Astrocyte of the spinal cord (primary cell): ENCODE data around the gene PLEKHG2.

ENCODE experiments used
- DNase-seq: peaks from one replicate; pipeline ENCODE4 v3.0.0; 2011; ENCODE audit warnings: low read depth, low spot score
- H3K4me3 ChIP-seq: 2 replicates; pipeline ENCODE4 v1.5.1; 2011; ENCODE audit warnings: low read depth, mild to moderate bottlenecking, low read length, moderate library complexity
- in situ Hi-C: cut with HindIII; loops from 2 replicates; pipeline ENCODE4 v1.10.0; 2017; ENCODE audit warnings: low sequenced_read_pairs
- TF ChIP-seq, protein P1 (sequence below): IDR thresholded peaks from 2 replicates; pipeline ENCODE4 v1.5.1; 2012; ENCODE audit warnings: low read depth, mild to moderate bottlenecking, low read length, inconsistent platforms

PLEKHG2 gene

DNA sequence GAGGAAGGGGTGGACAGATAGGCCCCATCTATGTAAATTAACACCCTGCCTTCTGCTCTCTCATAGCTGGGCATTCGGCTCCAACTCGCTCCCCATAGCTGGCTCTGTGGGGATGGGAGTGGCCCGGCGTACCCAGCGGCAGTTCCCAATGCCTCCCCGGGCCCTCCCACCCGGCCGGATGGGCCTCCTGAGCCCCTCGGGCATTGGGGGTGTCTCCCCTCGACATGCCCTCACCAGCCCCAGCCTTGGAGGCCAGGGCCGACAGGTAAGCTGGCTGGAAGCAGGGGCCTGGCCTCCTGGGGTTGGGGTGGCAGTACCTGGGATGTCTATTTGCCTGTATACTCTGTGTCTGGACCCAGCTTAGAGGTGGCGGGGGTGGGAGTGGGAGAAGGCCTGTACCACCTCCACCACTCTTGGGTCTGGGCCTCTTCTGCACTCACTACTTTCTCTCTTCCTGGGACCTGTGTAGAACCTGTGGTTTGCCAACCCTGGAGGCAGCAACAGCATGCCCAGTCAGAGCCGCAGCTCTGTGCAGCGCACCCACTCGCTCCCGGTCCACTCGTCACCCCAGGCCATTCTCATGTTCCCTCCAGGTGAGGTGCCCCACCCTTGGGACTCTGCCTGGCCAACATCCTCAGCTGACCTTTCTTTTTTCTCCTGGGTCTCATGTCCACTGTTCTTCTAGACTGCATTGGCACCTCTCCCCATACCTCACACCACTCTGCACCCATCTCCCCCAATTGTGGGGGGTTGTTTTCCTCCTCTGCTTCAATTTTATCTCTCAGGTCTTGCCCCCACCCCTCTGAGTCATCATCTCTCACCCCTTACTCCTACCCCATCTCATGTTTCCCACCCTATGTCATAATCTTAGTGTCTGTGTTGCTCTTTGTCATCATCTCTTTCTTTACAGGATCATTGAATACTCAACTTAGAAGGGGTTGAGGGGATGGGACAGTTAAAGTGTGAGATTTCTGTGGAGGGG is 31.7 kb upstream of the PLEKHG2 start:
- H3K4me3 ChIP-seq = no peak overlapping the region
- DNase-seq = no peak
- TF ChIP-seq, protein P1, sequence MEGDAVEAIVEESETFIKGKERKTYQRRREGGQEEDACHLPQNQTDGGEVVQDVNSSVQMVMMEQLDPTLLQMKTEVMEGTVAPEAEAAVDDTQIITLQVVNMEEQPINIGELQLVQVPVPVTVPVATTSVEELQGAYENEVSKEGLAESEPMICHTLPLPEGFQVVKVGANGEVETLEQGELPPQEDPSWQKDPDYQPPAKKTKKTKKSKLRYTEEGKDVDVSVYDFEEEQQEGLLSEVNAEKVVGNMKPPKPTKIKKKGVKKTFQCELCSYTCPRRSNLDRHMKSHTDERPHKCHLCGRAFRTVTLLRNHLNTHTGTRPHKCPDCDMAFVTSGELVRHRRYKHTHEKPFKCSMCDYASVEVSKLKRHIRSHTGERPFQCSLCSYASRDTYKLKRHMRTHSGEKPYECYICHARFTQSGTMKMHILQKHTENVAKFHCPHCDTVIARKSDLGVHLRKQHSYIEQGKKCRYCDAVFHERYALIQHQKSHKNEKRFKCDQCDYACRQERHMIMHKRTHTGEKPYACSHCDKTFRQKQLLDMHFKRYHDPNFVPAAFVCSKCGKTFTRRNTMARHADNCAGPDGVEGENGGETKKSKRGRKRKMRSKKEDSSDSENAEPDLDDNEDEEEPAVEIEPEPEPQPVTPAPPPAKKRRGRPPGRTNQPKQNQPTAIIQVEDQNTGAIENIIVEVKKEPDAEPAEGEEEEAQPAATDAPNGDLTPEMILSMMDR = no peak
- in situ Hi-C loops = no loop called here

GRCh38 chr19:39381910-39382611 is 30.4 kb upstream of the PLEKHG2 start:
- H3K4me3 ChIP-seq = no peak overlapping the region
- TF ChIP-seq, protein P1 = no peak
- no peak for DNase-seq
- in situ Hi-C loops = no loop called here

GRCh38 chr19:39382991-39383828 is 29.3 kb upstream of the PLEKHG2 start:
- in situ Hi-C loops = no loop called here
- TF ChIP-seq, protein P1 = no peak
- H3K4me3 ChIP-seq = no peak overlapping the region
- no peak for DNase-seq

GRCh38 chr19:39384839-39385568 is 27.5 kb upstream of the PLEKHG2 start:
- in situ Hi-C loops = no loop called here
- DNase-seq = no peak
- no peak overlapping the region for H3K4me3 ChIP-seq
- TF ChIP-seq, protein P1 = no peak

- no peak overlapping the region for H3K4me3 ChIP-seq
- in situ Hi-C loops = no loop called here
- no peak for DNase-seq
- TF ChIP-seq, protein P1 = no peak
Observed at GRCh38 chr19:39385629-39386411, 26.6 kb upstream of the PLEKHG2 start.
